Heart left ventricle (tissue), 16 donors: ENCODE results near the gene SELENON. TPM values are rescaled to one million over a fixed set of nuclear protein-coding genes. Genes with fewer than 3 reads are reported as not detected.

Experiments
- ATAC-seq, 4 donors: fragments of 200-7000 bp; cut with Tn5 transposase; one replicate each; pipeline ENCODE4 v1.9.1; 2020 to 2022; ENCODE audit warnings: moderate library complexity in 4 of 4, mild to moderate bottlenecking in 3 of 4, moderate number of reproducible peaks in 1 of 4
- DNase-seq, 5 donors: peaks; one replicate each; pipeline ENCODE4 v3.0.0-alpha.2; 2020
- H3K27ac ChIP-seq, 12 donors: fragments of 200-600 bp; sonication (generic) in 4 of 12; one replicate each; pipeline versions ENCODE4 v1.5.0 to v1.8.0; 2016 to 2022; ENCODE audit warnings: mild to moderate bottlenecking in 2 of 12
- H3K27me3 ChIP-seq, 9 donors: fragments of 200-600 bp; sonication (generic) in 2 of 9; one replicate each; pipeline versions ENCODE4 v1.5.1 to v1.8.0; 2016 to 2022; ENCODE audit warnings: mild to moderate bottlenecking in 3 of 9
- H3K36me3 ChIP-seq, 9 donors: fragments of 200-600 bp; sonication (generic) in 2 of 9; one replicate each; pipeline versions ENCODE4 v1.5.0 to v1.8.0; 2018 to 2022; ENCODE audit warnings: mild to moderate bottlenecking in 2 of 9
- H3K4me1 ChIP-seq, 12 donors: fragments of 200-600 bp; sonication (generic) in 4 of 12; one replicate each; pipeline versions ENCODE4 v1.5.0 to v1.8.0; 2016 to 2022; ENCODE audit warnings: mild to moderate bottlenecking in 3 of 12
- H3K4me3 ChIP-seq, 12 donors: fragments of 200-600 bp; sonication (generic) in 4 of 12; one replicate each; pipeline versions ENCODE4 v1.5.0 to v1.8.0; 2017 to 2022; ENCODE audit warnings: mild to moderate bottlenecking in 9 of 12, moderate library complexity in 4 of 12
- H3K9me3 ChIP-seq, 12 donors: fragments of 200-600 bp; sonication (generic) in 4 of 12; one replicate each; pipeline versions ENCODE4 v1.5.0 to v1.8.0; 2016 to 2022; ENCODE audit warnings: mild to moderate bottlenecking in 1 of 12
- CTCF ChIP-seq, 12 donors: fragments of 200-600 bp; sonication (generic) in 4 of 12; IDR thresholded peaks; one replicate each; pipeline versions ENCODE4 v1.5.0 to v1.8.0; 2018 to 2022; ENCODE audit warnings: antibody characterized with exemption in 12 of 12, mild to moderate bottlenecking in 5 of 12
- POLR2A ChIP-seq, 2 donors: fragments of 450-650 bp; IDR thresholded peaks; one replicate each; pipeline ENCODE4 v1.6.1; 2017; ENCODE audit warnings: antibody characterized with exemption in 2 of 2, mild to moderate bottlenecking in 2 of 2, moderate library complexity in 2 of 2
- WGBS, 4 donors: extraction: QIAGEN DNeasy Blood & Tissue Kit in 2 of 4; methylation state at CpG; one replicate each; pipeline versions ENCODE4 v1.1.5 to v1.1.7; 2013 to 2018; 5-methylcytosine and 5-hydroxymethylcytosine counted together
- intact Hi-C, 10 donors: fragments of 100-400 bp; cut with DNase I; formaldehyde crosslinking; loops; one replicate each; pipeline versions ENCODE4 v1.11.1 to v1.14.2; 2022
- polyA plus RNA-seq, 2 donors: library from polyadenylated mRNA; stranded (reverse); fragments of 200-250 nt; gene quantifications; one replicate each; pipeline ENCODE4 v1.2.3, GENCODE V29; 2013
- total RNA-seq, 9 donors: library from RNA; depleted of rRNA in 2 of 9; stranded (reverse); fragments of >200 nt in 2 of 9; fragmentation: NEBNext Ultra II Directional in 3 of 9; extraction: Animal tissue kit (Norgen Biotek cat#: 25700) in 3 of 9; gene quantifications; one replicate each; pipeline versions ENCODE4 v1.1.0 to v1.2.4, GENCODE V29; 2016 to 2023
- donor health status: ischemic (EF 13 %, LVEDD 7.1; RV severe dilation, severe dysfunction).
- donor health status: healthy with polysubstance abuse.
- donor health status: DM: no; HTN: yes; CAD: no.
- donor health status: DM: no; HTN: no; CAD: no.
- donor health status: ischemic (EF 25% LVEDD 6.9; RV normal size, moderate dysfunction).
- donor health status: ischemic (EF 25% LVEDD 5.7; RV mildly dilated, moderate dysfunction).
- donor health status: healthy.
- donor health status: DM: yes; HTN: yes; CAD: no.
- donor health status: ischemic (EF 35%, LVEDD 5.7; RV mildly dilated, moderate dysfunction).
- donor health status: nonischemic (EF 11% LVEDD 7.7; RV severe dilation, severe dysfunction).
- donor health status: DM: yes; HTN: yes; CAD: no.
- donor health status: PGD.
- donor health status: ischemic (EF 29% LVEDD 5.4; RV normal size, mild dysfunction).
- donor health status: nonischemic (EF 23%, LVEDD 6.1; RV moderate dilation, normal function).

Gene SELENON
- total and polyA plus RNA-seq, 11 donors, result 28.9 to 92.3 (median 48.5) TPM

- H3K4me3 ChIP-seq, result peak overlapping the region in 1 of 12 donors; percentile 49
- H3K27me3 ChIP-seq, result no peaks in the 10 kb centered on the region
- H3K9me3 ChIP-seq, result no peaks in the 10 kb centered on the region
- 86 to 98% (median 91%) methylated on average over 7 to 8 of the region's 8 CpGs for WGBS, 4 donors
- H3K4me1 ChIP-seq, result peaks cover 3 to 62% (median 50%) of the 10 kb centered on the region in 12 donors
- ATAC-seq, result no peak
- H3K36me3 ChIP-seq, result peaks cover 0 to 3% (median 0%) of the 10 kb centered on the region in 9 donors
- TF ChIP-seq CTCF (IDR thresholded peaks at IDR 0.05) (no peak), POLR2A (IDR thresholded peaks at IDR 0.05) (no peak)
- intact Hi-C loops, result loop anchor here in 8 of 10 donors (2.0 to 10.0 kb wide), 11 partner anchors 54 to 364 kb away; partner anchors contain the start of genes MACO1 (in 1 of the 8) and MAN1C1 (in 1 of the 8)
- peak in 1 of 5 donors; percentile 56 for DNase-seq
- H3K27ac ChIP-seq, result peak overlapping the region; percentile 72 to 97 (median 88)
These were observed 1.2 kb upstream of the SELENON start for GRCh38 chr1:25798666-25799351.

GRCh38 chr1:25799352-25799934 lies 550 bp upstream of the SELENON start:
- H3K4me1 ChIP-seq, result peaks cover 3 to 62% (median 54%) of the 10 kb centered on the region in 12 donors
- peaks cover 0 to 3% (median 0%) of the 10 kb centered on the region in 9 donors for H3K36me3 ChIP-seq
- no peaks in the 10 kb centered on the region for H3K9me3 ChIP-seq
- no peak for ATAC-seq
- H3K4me3 ChIP-seq, result peak overlapping the region in 10 of 12 donors; percentile 49 to 79 (median 58)
- H3K27me3 ChIP-seq, result no peaks in the 10 kb centered on the region
- DNase-seq, result peak in 1 of 5 donors; percentile 56
- 21 to 29% (median 23%) methylated on average over 10 to 12 of the region's 12 CpGs for WGBS, 4 donors
- intact Hi-C loops, result loop anchor here in 8 of 10 donors (2.0 to 10.0 kb wide), 11 partner anchors 55 to 365 kb away; partner anchors contain the start of genes MACO1 (in 1 of the 8) and MAN1C1 (in 1 of the 8)
- peak overlapping the region; percentile 72 to 97 (median 88) for H3K27ac ChIP-seq
- TF ChIP-seq POLR2A (IDR thresholded peaks at IDR 0.05) (no peak), CTCF (IDR thresholded peaks at IDR 0.05) (no peak)

- DNase-seq (peak in 1 of 5 donors; percentile 68), ATAC-seq (peak in 2 of 4 donors; percentile 3 to 8)
- TF ChIP-seq CTCF (IDR thresholded peaks at IDR 0.05) (no peak), POLR2A (IDR thresholded peaks at IDR 0.05) (no peak)
- Histone ChIP-seq H3K36me3 (peaks cover 0 to 14% (median 0%) of the 10 kb centered on the region in 9 donors), H3K27me3 (no peaks in the 10 kb centered on the region), H3K4me3 (peak overlapping the region; percentile 37 to 79 (median 66)), H3K9me3 (no peaks in the 10 kb centered on the region), H3K27ac (peak overlapping the region; percentile 54 to 82 (median 76)), H3K4me1 (peaks cover 9 to 73% (median 66%) of the 10 kb centered on the region in 12 donors)
- intact Hi-C loops, result loop anchor here in 2 of 10 donors (10.0 kb wide), 2 partner anchors 296 to 376 kb away; partner anchors contain the start of gene RHCE (in 1 of the 2)
- 39 to 57% (median 44%) methylated on average over 13 to 15 of the region's 15 CpGs for WGBS, 4 donors
These were observed 847 bp downstream of the SELENON start for GRCh38 chr1:25800703-25801377.
